ENCODE results near the gene TMED4. TPM values are rescaled to one million over a fixed set of nuclear protein-coding genes. Genes with fewer than 3 reads are reported as not detected.

Gene TMED4
- total and polyA plus RNA-seq, 2 of the 13 experiments (the other 11 are each of a cell fraction or from before 2014, with no cell fraction given) = 81.4 to 109 TPM

DNA sequence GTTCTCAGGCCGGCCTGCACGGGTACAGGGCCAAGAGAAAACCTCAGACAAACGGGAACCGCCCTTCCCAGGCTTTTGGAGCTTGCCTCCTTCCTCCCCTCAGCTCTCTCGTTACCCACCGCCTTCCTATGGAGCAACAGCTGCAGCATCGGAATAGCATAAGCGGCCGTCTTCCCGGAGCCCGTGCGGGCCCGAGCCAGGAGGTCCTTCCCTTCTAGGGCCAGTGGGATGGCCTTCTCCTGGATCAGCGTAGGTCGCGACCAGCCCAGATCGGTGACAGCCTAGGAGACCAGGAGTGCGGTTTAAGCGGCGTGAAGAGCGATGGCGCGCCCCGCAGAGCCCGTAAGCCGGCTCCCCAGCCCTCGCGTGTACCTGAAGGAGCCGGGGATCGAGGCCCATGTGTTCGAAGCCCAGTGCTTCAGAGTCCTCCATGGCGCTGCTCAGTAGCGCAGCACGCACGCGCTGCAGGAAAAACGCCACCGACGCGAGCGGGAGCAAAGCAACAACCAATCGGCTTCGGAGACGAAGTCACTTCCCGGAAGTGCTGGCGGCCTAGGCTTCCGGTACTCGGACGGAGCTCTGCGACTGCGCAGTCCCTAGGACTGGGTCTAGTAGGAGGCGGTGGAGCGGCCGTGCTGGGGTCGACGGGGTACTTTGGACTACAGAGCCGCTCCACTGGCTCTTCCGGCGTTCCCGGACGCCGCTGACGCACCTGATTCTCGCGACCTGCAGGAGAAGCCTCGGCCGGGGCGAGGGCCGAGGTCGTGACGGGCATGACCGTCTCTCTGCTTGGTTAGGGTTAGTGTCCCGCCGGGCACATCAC is 8.4 kb downstream of the TMED4 start, which contains the start of gene DDX56 (continued):
- TF ChIP-seq GABPB1 (CRISPR knock-in tag; IDR thresholded peaks at IDR 0.05) = peak; percentile 98
- peak; percentile 97 for TF ChIP-seq SATB2 (CRISPR knock-in tag; IDR thresholded peaks at IDR 0.05)
- peak; percentile 43 for TF ChIP-seq RBM22 (optimal IDR thresholded peaks at IDR 0.05; ENCODE audit: low read length)
- TF ChIP-seq TARDBP (CRISPR knock-in tag; IDR thresholded peaks at IDR 0.05) = peak; percentile 88
- TF ChIP-seq SRSF9 (IDR thresholded peaks at IDR 0.05; ENCODE audit: borderline replicate concordance, insufficient read depth, low read depth, low read length, poor library complexity, severe bottlenecking) = no peak
- peak; percentile 96 for TF ChIP-seq GATAD1 (CRISPR knock-in tag; IDR thresholded peaks at IDR 0.05)
- TF ChIP-seq ATF7 (IDR thresholded peaks at IDR 0.05) = no peak
- 0 out of 2 replicates have a peak, but pooled peaks have one; percentile 66 for TF ChIP-seq ATF7 (CRISPR knock-in tag; IDR thresholded peaks at IDR 0.05)
- peak; percentile 95; the same call in 1 of the 2 replicates for TF ChIP-seq ZNF225 (CRISPR knock-in tag; IDR thresholded peaks at IDR 0.05)
- TF ChIP-seq, protein P1, sequence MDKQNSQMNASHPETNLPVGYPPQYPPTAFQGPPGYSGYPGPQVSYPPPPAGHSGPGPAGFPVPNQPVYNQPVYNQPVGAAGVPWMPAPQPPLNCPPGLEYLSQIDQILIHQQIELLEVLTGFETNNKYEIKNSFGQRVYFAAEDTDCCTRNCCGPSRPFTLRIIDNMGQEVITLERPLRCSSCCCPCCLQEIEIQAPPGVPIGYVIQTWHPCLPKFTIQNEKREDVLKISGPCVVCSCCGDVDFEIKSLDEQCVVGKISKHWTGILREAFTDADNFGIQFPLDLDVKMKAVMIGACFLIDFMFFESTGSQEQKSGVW (CRISPR knock-in tag; IDR thresholded peaks at IDR 0.05; ENCODE audit: borderline replicate concordance) = no peak
- peak; percentile 58; the same call in 1 of the 2 replicates for TF ChIP-seq NFATC3 (CRISPR knock-in tag; IDR thresholded peaks at IDR 0.05)
- no peak for TF ChIP-seq ZKSCAN5 (CRISPR knock-in tag; IDR thresholded peaks at IDR 0.05)
- TF ChIP-seq NR2F6 (IDR thresholded peaks at IDR 0.05) = no peak
- TF ChIP-seq NR2F6 (CRISPR knock-in tag; IDR thresholded peaks at IDR 0.05) = peak; percentile 50; the same call in 1 of the 2 replicates
- peak; percentile 28; the same call in 1 of the 2 replicates for TF ChIP-seq ZNF652 (CRISPR knock-in tag; IDR thresholded peaks at IDR 0.05; ENCODE audit: borderline replicate concordance, low read depth)
- no peak; the same call in none of the 2 replicates for TF ChIP-seq ZNF235 (CRISPR knock-in tag; IDR thresholded peaks at IDR 0.05; ENCODE audit: borderline replicate concordance)
- TF ChIP-seq KLF16 (CRISPR knock-in tag; IDR thresholded peaks at IDR 0.05) = peak in 1 of 2 experiments; percentile 91; a peak in 2 of 4 replicates
- peak; percentile 84; the same call in 1 of the 2 replicates for TF ChIP-seq ZNF501 (CRISPR knock-in tag; IDR thresholded peaks at IDR 0.05)
- peak; percentile 46; the same call in 1 of the 2 replicates for TF ChIP-seq CREBL2 (CRISPR knock-in tag; IDR thresholded peaks at IDR 0.05; ENCODE audit: borderline replicate concordance)
- 0 out of 2 replicates have a peak, but pooled peaks have one; percentile 68 for TF ChIP-seq SNAPC2 (CRISPR knock-in tag; IDR thresholded peaks at IDR 0.05)
- TF ChIP-seq HES4 (CRISPR knock-in tag; IDR thresholded peaks at IDR 0.05; ENCODE audit: borderline replicate concordance) = peak; percentile 95
- TF ChIP-seq, protein P2, sequence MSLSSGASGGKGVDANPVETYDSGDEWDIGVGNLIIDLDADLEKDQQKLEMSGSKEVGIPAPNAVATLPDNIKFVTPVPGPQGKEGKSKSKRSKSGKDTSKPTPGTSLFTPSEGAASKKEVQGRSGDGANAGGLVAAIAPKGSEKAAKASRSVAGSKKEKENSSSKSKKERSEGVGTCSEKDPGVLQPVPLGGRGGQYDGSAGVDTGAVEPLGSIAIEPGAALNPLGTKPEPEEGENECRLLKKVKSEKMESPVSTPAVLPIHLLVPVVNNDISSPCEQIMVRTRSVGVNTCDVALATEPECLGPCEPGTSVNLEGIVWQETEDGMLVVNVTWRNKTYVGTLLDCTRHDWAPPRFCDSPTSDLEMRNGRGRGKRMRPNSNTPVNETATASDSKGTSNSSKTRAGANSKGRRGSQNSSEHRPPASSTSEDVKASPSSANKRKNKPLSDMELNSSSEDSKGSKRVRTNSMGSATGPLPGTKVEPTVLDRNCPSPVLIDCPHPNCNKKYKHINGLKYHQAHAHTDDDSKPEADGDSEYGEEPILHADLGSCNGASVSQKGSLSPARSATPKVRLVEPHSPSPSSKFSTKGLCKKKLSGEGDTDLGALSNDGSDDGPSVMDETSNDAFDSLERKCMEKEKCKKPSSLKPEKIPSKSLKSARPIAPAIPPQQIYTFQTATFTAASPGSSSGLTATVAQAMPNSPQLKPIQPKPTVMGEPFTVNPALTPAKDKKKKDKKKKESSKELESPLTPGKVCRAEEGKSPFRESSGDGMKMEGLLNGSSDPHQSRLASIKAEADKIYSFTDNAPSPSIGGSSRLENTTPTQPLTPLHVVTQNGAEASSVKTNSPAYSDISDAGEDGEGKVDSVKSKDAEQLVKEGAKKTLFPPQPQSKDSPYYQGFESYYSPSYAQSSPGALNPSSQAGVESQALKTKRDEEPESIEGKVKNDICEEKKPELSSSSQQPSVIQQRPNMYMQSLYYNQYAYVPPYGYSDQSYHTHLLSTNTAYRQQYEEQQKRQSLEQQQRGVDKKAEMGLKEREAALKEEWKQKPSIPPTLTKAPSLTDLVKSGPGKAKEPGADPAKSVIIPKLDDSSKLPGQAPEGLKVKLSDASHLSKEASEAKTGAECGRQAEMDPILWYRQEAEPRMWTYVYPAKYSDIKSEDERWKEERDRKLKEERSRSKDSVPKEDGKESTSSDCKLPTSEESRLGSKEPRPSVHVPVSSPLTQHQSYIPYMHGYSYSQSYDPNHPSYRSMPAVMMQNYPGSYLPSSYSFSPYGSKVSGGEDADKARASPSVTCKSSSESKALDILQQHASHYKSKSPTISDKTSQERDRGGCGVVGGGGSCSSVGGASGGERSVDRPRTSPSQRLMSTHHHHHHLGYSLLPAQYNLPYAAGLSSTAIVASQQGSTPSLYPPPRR (CRISPR knock-in tag; IDR thresholded peaks at IDR 0.05; ENCODE audit: borderline replicate concordance) = peak; percentile 78
- peak; percentile 80 for TF ChIP-seq IRF2 (CRISPR knock-in tag; IDR thresholded peaks at IDR 0.05)
